Liver (tissue), 2 donors: ENCODE measurements around the gene RAB3GAP2.

Experiments used
- FOXA1 ChIP-seq: IDR thresholded peaks from 2 replicates; pipeline ENCODE4 v1.6.1; 2016; ENCODE audit warnings: antibody characterized with exemption
- TF ChIP-seq, protein P1 (sequence below): fragments of 150-350 bp; IDR thresholded peaks from 2 replicates; pipeline ENCODE4 v1.5.1; 2017; ENCODE audit warnings: improper control_type of control experiment, low read depth, low read length; ENCODE audit not compliant: missing input control
- donor health status: healthy.

GRCh38 chr1:220203816-220204215 is 68.4 kb downstream of the RAB3GAP2 start:
- TF ChIP-seq FOXA1, result no peak
- TF ChIP-seq, protein P1, sequence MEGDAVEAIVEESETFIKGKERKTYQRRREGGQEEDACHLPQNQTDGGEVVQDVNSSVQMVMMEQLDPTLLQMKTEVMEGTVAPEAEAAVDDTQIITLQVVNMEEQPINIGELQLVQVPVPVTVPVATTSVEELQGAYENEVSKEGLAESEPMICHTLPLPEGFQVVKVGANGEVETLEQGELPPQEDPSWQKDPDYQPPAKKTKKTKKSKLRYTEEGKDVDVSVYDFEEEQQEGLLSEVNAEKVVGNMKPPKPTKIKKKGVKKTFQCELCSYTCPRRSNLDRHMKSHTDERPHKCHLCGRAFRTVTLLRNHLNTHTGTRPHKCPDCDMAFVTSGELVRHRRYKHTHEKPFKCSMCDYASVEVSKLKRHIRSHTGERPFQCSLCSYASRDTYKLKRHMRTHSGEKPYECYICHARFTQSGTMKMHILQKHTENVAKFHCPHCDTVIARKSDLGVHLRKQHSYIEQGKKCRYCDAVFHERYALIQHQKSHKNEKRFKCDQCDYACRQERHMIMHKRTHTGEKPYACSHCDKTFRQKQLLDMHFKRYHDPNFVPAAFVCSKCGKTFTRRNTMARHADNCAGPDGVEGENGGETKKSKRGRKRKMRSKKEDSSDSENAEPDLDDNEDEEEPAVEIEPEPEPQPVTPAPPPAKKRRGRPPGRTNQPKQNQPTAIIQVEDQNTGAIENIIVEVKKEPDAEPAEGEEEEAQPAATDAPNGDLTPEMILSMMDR, result no peak
